Cardiac septum (tissue), 1 donor: ENCODE results near the gene TNRC6C. TPM values are rescaled to one million over a fixed set of nuclear protein-coding genes. Genes with fewer than 3 reads are reported as not detected.

Experiments
- DNase-seq: peaks from one replicate; pipeline ENCODE4 v3.0.0-alpha.2; 2020; ENCODE audit warnings: low spot score
- intact Hi-C: fragments of 100-400 bp; cut with DNase I; formaldehyde crosslinking; loops from one replicate; pipeline ENCODE4 v1.14.0; 2022
- total RNA-seq: library from RNA; stranded (reverse); fragmentation: NEBNext Ultra II Directional; extraction: Animal tissue kit (Norgen Biotek cat#: 25700); gene quantifications from one replicate; pipeline ENCODE4 v1.2.1, GENCODE V29; 2021
- donor health status: DM: no; HTN: no; CAD: no.

Gene TNRC6C
- total RNA-seq, 1 donor from 2014 or later: 17.8 TPM

DNA sequence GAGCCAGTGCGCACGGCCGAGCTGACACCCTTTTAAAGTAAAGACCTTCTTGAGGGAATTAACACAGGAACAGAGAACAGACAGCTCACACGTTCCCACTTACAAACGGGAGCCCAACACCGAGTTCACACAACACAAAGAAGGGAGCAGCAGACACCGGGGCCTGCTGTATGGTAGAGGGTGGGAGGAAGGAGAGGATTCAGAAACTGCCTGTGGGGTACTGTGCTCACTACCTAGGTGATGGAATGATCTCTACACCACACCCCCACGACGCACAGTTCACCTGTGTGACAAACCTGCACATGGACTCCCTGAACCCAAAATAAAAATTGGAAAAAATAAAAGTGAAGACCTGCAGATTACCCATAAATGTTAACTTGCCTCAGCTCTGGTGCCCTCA lies 137.6 kb downstream of the TNRC6C start:
- no peak for DNase-seq
- intact Hi-C loops: no loop called here

GRCh38 chr17:78101112-78101511 lies 142.6 kb downstream of the TNRC6C start:
- DNase-seq: no peak
- intact Hi-C loops: no loop called here

DNA sequence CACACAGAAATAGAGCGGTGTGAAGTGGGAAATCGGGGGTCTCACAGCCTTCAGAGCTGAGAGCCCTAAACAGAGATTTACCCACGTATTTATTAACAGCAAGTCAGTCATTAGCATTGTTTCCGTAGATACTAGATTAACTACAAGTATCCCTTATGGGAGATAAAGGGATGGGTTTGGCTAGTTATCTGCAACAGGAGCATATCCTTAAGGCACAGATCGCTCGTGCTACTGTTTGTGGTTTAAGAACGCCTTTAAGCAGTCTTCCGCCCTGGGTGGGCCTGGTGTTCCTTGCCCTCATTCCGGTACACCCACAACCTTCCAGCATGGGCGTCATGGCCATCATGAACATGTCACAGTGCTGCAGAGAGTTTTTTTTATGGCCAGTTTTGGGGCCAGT lies 143.0 kb downstream of the TNRC6C start:
- DNase-seq: no peak
- intact Hi-C loops: no loop called here

DNA sequence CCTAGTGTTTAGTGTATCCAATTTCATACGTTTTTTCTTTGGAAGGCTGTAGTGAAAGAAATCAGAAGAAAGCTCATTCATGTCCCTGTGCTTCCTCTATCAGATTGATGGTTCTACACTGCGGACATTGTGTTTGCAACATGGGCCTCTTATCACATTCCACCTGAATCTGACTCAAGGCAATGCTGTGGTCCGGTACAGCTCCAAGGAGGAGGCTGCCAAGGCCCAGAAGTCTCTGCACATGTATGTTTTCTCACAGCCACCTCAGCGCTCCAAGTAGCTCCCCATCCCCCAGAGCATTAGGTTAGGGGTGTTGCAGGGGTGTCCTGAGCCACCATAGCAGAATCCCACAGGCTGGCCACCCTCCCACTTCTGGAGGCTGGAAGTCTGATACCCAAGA lies 144.8 kb downstream of the TNRC6C start:
- DNase-seq: no peak
- intact Hi-C loops: no loop called here

DNA sequence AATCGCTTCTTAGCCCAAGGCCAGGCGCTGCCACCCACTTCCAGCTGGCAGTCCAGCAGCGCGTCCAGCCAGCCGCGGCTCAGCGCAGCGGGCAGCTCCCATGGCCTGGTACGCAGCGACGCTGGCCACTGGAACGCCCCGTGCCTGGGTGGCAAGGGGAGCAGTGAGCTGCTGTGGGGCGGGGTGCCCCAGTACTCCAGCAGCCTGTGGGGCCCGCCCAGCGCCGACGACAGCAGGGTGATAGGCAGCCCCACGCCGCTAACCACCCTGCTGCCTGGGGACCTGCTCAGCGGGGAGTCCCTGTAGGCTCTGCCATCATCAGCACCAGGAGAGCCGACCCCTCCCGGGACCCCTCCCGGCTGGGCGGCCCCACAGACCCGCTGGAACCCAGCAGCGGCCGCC lies 146.0 kb downstream of the TNRC6C start:
- DNase-seq: no peak
- intact Hi-C loops: no loop called here

DNA sequence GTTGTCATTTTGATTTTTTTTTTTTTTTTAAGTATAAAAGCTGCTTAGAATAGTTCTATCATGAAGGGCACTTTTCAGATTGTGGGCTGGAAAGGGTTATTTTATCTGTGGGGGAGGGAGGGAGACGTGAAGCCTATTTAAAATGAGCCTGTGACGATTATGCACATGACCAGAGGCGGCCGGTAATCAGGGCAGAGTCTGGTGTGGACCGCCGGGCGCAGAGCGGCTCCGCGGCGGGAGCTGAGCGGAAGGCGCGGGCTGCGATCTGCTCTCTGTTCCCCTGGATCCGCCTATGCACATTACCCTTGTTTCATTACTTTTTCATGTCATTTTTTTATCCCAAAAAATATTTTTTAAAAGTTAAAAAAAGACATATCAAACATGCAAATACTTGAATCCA lies 146.6 kb downstream of the TNRC6C start:
- intact Hi-C loops: no loop called here

DNA sequence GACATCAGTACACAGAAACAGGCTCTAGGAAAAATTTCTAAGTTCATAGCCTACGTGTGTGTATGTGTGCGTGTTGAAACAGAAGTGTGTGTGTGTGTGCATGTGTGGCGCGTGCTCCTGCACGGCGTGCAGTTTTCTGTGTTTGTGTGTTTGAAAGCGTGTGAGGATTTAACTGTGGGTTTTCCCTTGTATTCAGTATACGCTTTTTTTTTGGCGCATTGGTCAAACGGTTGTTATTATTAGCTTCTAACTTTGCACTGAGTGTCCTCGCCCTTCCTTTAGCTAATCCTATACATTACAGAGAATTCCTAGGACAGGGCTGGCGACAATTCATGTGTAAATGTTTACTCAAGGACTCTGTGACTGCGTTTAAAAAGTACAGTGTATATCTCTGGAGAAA lies 147.0 kb downstream of the TNRC6C start:
- intact Hi-C loops: no loop called here
- no peak for DNase-seq

More for the DNA sequence above, 146.6 kb downstream of the TNRC6C start:
- no peak for DNase-seq

GRCh38 chr17:78106211-78106610 lies 147.7 kb downstream of the TNRC6C start:
- intact Hi-C loops: no loop called here
- DNase-seq: no peak

DNA sequence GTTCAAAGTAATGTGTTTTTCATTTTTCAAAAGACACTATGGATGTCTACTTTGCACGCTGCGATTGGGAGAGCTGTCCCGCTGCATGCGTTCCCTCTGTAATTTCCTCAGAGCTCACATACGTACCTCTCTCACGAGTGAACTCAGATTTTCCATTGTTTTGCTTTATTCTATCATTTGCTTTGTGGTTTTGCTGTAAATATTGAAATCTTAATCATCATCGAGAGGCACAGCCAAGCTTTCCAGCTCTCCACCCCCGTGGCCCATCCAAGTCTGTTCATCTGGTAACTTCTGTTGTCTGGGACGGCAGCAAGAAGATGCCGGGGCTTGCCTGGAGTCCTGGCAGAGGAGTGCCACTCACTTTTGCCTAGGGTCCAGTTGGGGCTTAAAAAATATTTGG lies 149.0 kb downstream of the TNRC6C start:
- intact Hi-C loops: no loop called here
- DNase-seq: no peak

GRCh38 chr17:78107976-78108725 lies 149.6 kb downstream of the TNRC6C start:
- no peak for DNase-seq
- intact Hi-C loops: no loop called here

DNA sequence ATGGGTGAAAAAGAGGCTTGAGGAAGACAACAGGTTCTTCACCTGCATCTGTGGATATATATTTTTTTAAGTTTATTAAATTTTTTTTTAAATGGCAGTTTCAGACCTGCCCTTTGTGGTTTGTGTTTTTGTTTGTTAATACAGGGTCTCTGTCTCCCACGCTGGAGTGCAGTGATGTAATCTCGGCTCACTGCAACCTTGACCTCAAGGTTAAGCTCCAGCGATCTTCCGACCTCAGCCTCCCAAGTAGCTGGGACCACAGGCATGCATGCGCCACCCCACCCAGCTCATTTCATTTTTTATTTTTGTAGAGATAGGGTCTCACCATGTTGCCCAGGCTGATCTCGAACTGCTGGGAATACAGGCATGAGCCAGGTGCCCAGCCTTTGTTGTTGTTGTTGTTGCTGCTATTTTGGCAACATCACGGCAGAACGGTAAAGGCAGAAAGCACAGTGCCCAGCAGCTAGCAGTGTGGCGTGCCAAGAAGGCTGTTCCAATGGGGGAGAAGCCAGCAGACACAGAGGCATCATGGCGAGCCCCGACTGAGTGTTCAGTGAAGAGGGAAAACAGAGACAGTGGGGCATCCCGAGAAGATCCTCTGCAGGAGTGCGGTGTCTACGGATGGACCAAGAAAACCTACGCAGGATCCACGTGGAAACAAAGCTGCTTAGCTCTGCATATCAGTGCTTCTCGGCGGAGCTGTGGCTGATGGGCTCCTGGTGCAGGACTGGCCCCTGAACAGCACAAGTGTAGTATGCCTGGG lies 150.4 kb downstream of the TNRC6C start:
- DNase-seq: no peak
- intact Hi-C loops: no loop called here

GRCh38 chr17:78109489-78109761 lies 150.9 kb downstream of the TNRC6C start:
- DNase-seq: no peak
- intact Hi-C loops: no loop called here

DNA sequence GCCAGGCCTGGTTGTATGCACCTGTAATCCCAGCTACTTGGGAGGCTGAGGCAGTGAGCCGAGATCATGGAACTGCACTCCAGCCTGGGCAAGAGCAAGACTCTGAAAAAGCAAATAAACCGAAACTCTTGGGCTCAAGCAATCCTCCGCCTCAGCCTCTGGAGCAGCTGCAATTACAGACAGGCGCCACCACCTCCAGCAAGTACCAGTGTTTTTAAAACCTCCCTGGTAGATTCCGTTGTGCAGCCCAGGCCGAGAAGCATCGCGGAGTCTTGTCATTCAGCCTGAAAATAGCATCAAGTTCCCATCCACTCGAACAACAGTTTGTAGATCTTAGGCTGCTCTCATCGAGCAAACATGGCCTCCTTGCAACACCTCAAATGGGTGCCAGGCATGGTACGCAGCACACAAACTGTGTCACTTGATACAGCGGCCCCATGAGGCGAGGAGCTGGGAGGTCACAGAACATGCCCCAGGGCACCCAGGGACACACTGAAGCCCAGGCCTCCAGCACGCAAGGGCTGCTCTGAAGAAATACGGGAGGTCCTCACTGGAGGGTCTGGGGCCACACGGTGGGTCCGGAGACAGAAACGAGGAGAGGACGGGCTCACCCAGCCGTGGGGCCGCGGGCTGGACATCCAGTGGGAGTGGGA lies 152.0 kb downstream of the TNRC6C start:
- DNase-seq: no peak
- intact Hi-C loops: loop anchor here (5.0 kb wide), 1 partner anchor 312 kb away; no protein-coding TSS in a partner anchor

DNA sequence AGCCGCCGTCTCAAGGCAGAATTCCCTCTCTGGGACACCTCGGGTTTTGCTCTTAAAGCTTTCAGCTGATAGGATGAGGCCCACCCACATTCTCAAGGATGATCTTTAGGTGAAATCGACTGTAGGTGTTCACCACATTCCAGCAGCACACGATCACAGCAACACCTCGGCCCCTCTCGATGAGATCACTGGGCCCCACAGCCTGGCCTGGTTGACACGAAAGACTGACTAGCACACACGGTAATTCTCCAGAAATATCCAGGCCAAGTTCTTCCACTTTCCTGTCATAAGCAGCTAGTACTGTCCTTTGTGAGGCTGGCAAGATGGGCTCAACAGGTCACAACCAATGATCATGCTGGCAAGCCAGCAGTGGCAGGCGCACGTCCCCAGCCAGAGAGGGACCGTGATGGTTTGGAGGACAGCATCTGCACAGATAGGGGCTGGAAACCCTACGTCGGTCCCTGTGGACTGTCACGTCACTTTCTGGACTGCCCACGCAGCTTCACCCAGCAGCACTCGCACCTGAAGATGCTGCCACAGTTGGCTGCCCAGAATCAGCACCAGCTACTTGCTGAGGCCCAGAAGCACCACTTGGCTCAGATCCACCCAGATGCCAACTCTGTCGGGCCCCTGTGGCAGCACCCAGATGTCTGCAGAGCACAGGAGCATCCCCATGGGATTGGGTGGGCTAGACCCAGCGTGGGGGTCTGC lies 152.7 kb downstream of the TNRC6C start:
- intact Hi-C loops: loop anchor here (5.0 kb wide), 1 partner anchor 311 kb away; no protein-coding TSS in a partner anchor
- DNase-seq: no peak

DNA sequence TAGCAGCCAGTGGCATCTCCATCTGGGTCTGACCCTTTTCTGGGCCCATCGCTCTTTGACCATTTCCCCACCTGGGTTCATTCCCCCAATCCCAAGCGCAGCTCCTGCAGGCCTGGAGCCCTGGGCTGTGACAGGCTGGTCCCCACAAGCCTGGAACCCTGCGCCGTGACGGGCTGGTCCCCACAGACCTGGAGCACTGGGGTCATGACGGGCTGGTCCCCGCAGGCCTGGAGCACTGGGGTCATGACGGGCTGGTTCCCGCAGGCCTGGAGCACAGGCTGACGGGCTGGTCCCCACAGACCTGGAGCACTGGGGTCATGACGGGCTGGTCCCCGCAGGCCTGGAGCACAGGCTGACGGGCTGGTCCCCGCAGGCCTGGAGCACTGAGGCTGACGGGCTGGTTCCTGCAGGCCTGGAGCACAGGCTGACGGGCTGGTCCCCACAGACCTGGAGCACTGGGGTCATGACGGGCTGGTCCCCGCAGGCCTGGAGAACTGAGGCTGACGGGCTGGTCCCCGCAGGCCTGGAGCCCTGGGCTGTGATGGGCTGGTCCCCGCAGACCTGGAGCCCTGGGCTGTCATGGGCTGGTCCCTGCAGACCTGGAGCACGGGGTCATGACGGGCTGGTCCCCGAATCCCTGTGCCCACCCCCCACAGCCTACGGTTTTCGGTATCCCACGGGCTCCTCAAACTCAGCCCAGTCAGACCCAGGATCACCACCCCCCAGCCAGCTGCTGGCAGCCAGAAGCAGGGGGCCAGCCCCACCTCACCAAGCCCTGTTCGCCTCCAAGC lies 153.4 kb downstream of the TNRC6C start:
- intact Hi-C loops: loop anchor here (2.0 to 5.0 kb wide), 3 partner anchors 65 to 310 kb away; no protein-coding TSS in a partner anchor
- no peak for DNase-seq

GRCh38 chr17:78112518-78113471 lies 154.3 kb downstream of the TNRC6C start:
- intact Hi-C loops: loop anchor here (2.0 to 5.0 kb wide), 3 partner anchors 64 to 310 kb away; no protein-coding TSS in a partner anchor
- peak; percentile 92 for DNase-seq

DNA sequence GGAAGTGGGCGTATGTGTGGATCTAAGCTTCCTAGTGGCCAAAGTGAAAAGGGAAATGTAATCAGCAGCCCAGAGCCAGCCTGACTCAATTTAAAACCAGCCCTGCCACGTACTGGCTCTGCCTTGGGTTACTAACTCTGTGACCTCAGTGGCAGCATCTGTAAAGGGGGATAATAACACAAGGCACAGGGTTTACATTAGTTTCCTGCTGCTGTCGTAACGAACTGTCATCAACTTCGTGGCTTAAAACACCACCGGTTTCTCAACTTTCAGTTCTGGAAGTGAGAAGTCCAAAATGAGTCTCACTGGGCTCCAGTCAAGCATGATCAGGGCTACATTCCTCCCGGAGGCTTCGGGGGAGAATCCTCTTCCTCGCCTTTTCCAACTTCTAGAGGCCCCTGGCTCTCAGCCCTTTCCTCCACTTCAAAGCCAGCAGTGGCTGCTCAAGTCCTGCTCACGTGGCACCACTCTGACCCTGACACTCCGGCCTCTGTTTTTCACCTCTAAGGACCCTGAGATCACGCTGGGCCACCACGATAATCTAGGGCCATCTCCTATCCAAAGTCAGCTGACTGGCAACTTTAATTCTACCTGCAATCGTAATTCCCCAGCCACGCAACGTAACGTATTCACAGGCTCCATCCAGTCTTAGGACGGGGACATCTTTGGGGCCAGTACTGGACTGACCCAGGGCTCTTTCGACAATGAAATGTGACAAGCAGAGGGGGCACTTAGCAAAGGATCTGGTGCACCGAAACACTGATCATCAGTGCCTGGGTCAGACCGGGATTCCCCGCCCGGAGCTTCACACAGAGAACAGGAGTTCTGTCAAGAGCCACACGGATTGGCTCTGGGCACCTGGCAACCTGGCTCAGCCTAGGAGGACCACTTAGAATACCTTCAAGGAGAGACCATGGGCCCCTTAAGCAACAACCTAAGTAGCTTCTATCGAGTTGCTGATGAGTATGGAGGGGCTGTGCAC lies 155.6 kb downstream of the TNRC6C start:
- intact Hi-C loops: loop anchor here (2.0 to 5.0 kb wide), 3 partner anchors 63 to 308 kb away; no protein-coding TSS in a partner anchor
- DNase-seq: no peak
